H9 (cell line): Measurements from ENCODE around the gene ATXN7. TPM values are rescaled to one million over a fixed set of nuclear protein-coding genes. Genes with fewer than 3 reads are reported as not detected.
A peak's percentile ranks its signal among the peaks of the same experiment; 100 is the strongest.

ENCODE experiments used
- DNase-seq: peaks from one replicate; pipeline ENCODE4 v3.0.0-alpha.2; 2017
- H2AFZ ChIP-seq: one replicate; pipeline ENCODE4 v1.6.1; 2013; ENCODE audit warnings: mild to moderate bottlenecking, low read length, control low read depth, moderate library complexity
- H2AK5ac ChIP-seq: 2 replicates; pipeline ENCODE4 v1.6.1; 2013; ENCODE audit warnings: low read length, control low read depth, mixed read lengths; ENCODE audit not compliant: insufficient read length
- H2BK120ac ChIP-seq: one replicate; pipeline ENCODE4 v1.6.1; 2013; ENCODE audit warnings: low read depth, mild to moderate bottlenecking, low read length, control low read depth, inconsistent platforms; ENCODE audit not compliant: poor library complexity, severe bottlenecking
- H2BK12ac ChIP-seq: 2 replicates; pipeline ENCODE4 v1.6.1; 2013; ENCODE audit warnings: low read length, control low read depth, mixed read lengths, low read depth; ENCODE audit not compliant: insufficient read length
- H2BK15ac ChIP-seq: 2 replicates; pipeline ENCODE4 v1.6.1; 2013; ENCODE audit warnings: low read depth, low read length, control low read depth
- H2BK20ac ChIP-seq: one replicate; pipeline ENCODE4 v1.6.1; 2013; ENCODE audit warnings: low read depth, mild to moderate bottlenecking, low read length, control low read depth, inconsistent platforms; ENCODE audit not compliant: poor library complexity, severe bottlenecking
- H2BK5ac ChIP-seq: 2 replicates; pipeline ENCODE4 v1.6.1; 2013; ENCODE audit warnings: low read length, control low read depth, mixed read lengths; ENCODE audit not compliant: insufficient read length
- H3K14ac ChIP-seq: 2 replicates; pipeline ENCODE4 v1.6.1; 2013; ENCODE audit warnings: low read length, control low read depth; ENCODE audit not compliant: insufficient read depth
- H3K18ac ChIP-seq: 2 replicates; pipeline ENCODE4 v1.6.1; 2013; ENCODE audit warnings: low read depth, mild to moderate bottlenecking, mixed read lengths, low read length, control low read depth; ENCODE audit not compliant: insufficient read length
- H3K23ac ChIP-seq: 2 replicates; pipeline ENCODE4 v1.6.1; 2013; ENCODE audit warnings: low read length, control low read depth, mixed read lengths, low read depth; ENCODE audit not compliant: insufficient read length
- H3K23me2 ChIP-seq: 2 replicates; pipeline ENCODE4 v1.6.1; 2013; ENCODE audit warnings: low read depth, mild to moderate bottlenecking, mixed read lengths, low read length, control low read depth; ENCODE audit not compliant: insufficient read length, poor library complexity, severe bottlenecking
- H3K27ac ChIP-seq: 2 replicates; pipeline ENCODE4 v1.5.1; 2013; ENCODE audit warnings: low read length, control low read depth, mixed read lengths, low read depth; ENCODE audit not compliant: insufficient read length
- H3K27me3 ChIP-seq: 2 replicates; pipeline ENCODE4 v1.6.1; 2013; ENCODE audit warnings: low read length, control low read depth, inconsistent platforms; ENCODE audit not compliant: insufficient read depth
- H3K4ac ChIP-seq: 2 replicates; pipeline ENCODE4 v1.6.1; 2013; ENCODE audit warnings: low read depth, mild to moderate bottlenecking, control low read depth, inconsistent platforms, low read length, moderate library complexity
- H3K4me1 ChIP-seq: 2 replicates; pipeline ENCODE4 v1.6.1; 2013; ENCODE audit warnings: low read length, control low read depth, inconsistent platforms; ENCODE audit not compliant: insufficient read depth
- H3K4me2 ChIP-seq: 2 replicates; pipeline ENCODE4 v1.6.1; 2013; ENCODE audit warnings: low read length, control low read depth, mixed read lengths; ENCODE audit not compliant: insufficient read length, insufficient read depth
- H3K56ac ChIP-seq: 2 replicates; pipeline ENCODE4 v1.6.1; 2013; ENCODE audit warnings: low read depth, mild to moderate bottlenecking, mixed read lengths, low read length, control low read depth; ENCODE audit not compliant: insufficient read length
- H3K79me1 ChIP-seq: 2 replicates; pipeline ENCODE4 v1.6.1; 2013; ENCODE audit warnings: low read depth, mild to moderate bottlenecking, moderate library complexity, low read length, control low read depth, inconsistent platforms; ENCODE audit not compliant: insufficient read depth, poor library complexity, severe bottlenecking
- H3K79me2 ChIP-seq: 2 replicates; pipeline ENCODE4 v1.6.1; 2013; ENCODE audit warnings: low read length, control low read depth, inconsistent platforms; ENCODE audit not compliant: insufficient read depth
- H3K9ac ChIP-seq: 2 replicates; pipeline ENCODE4 v1.6.1; 2013; ENCODE audit warnings: low read length, control low read depth, mixed read lengths; ENCODE audit not compliant: insufficient read length; ENCODE audit errors: extremely low read depth
- H3K9me3 ChIP-seq: one replicate; pipeline ENCODE4 v1.6.1; 2013; ENCODE audit warnings: low read depth, low read length, inconsistent platforms; ENCODE audit not compliant: control insufficient read depth
- H3T11ph ChIP-seq: one replicate; pipeline ENCODE4 v1.6.1; 2013; ENCODE audit warnings: mild to moderate bottlenecking, low read length, control low read depth, inconsistent platforms
- H4K20me1 ChIP-seq: one replicate; pipeline ENCODE4 v1.6.1; 2013; ENCODE audit not compliant: control insufficient read depth, insufficient read length, insufficient read depth
- H4K5ac ChIP-seq: 2 replicates; pipeline ENCODE4 v1.6.1; 2013; ENCODE audit warnings: low read depth, mild to moderate bottlenecking, mixed read lengths, low read length, control low read depth; ENCODE audit not compliant: insufficient read length
- H4K8ac ChIP-seq: replicated peaks from 2 replicates; pipeline ENCODE4 v1.6.1; 2013; ENCODE audit warnings: low read length, control low read depth, mixed read lengths, low read depth; ENCODE audit not compliant: insufficient read length
- H4K91ac ChIP-seq: 2 replicates; pipeline ENCODE4 v1.6.1; 2013; ENCODE audit warnings: low read depth, mild to moderate bottlenecking, moderate library complexity, mixed read lengths, low read length, control low read depth; ENCODE audit not compliant: insufficient read length
- H3K27ac Mint-ChIP-seq, 3 experiments: 2 replicates in 2 of 3; 3 replicates in 1 of 3; pipeline ENCODE4 v1.8.0; 2020 to 2021; ENCODE audit warnings: mixed read lengths in 3 of 3, mild to moderate bottlenecking in 1 of 3, moderate library complexity in 1 of 3
- H3K27me3 Mint-ChIP-seq: 2 replicates; pipeline ENCODE4 v1.8.0; 2021; ENCODE audit warnings: low read depth, mild to moderate bottlenecking, moderate library complexity, mixed read lengths
- H3K36me3 Mint-ChIP-seq, 3 experiments: 2 replicates in 2 of 3; 3 replicates in 1 of 3; pipeline ENCODE4 v1.8.0; 2020 to 2021; ENCODE audit warnings: low read depth in 3 of 3, mixed read lengths in 3 of 3; ENCODE audit not compliant: insufficient read depth in 1 of 3
- H3K4me1 Mint-ChIP-seq, 2 experiments: 2 replicates each; pipeline ENCODE4 v1.8.0; 2020; ENCODE audit warnings: mixed read lengths in 2 of 2
- H3K4me3 Mint-ChIP-seq, 2 experiments: 2 replicates in 1 of 2; 3 replicates in 1 of 2; pipeline ENCODE4 v1.8.0; 2020 to 2021; ENCODE audit warnings: mild to moderate bottlenecking in 2 of 2, mixed read lengths in 2 of 2, moderate library complexity in 1 of 2
- H3K9me3 Mint-ChIP-seq, 2 experiments: 2 replicates in 1 of 2; 3 replicates in 1 of 2; pipeline ENCODE4 v1.8.0; 2020; ENCODE audit warnings: mild to moderate bottlenecking in 2 of 2, mixed read lengths in 2 of 2, moderate library complexity in 1 of 2
- CTCF ChIP-seq: fragments of 200-600 bp; sonication (generic); conservative IDR thresholded peaks from 3 replicates; pipeline ENCODE4 v1.8.0; 2021; ENCODE audit warnings: antibody characterized with exemption, mild to moderate bottlenecking
- WGBS: extraction: QIAGEN DNeasy Blood & Tissue Kit; methylation state at CpG from one replicate; pipeline ENCODE4 v1.1.7; 2013; ENCODE audit warnings: missing lambda C conversion rate, low lambda C conversion rate, mixed read lengths; ENCODE audit not compliant: insufficient read length; ENCODE audit errors: extremely low coverage; 5-methylcytosine and 5-hydroxymethylcytosine counted together
- total RNA-seq: library from RNA; stranded (reverse); gene quantifications from 2 replicates; pipeline ENCODE4 v1.2.1, GENCODE V29; 2021

Gene ATXN7
- total RNA-seq, 1 experiment from 2014 or later: 21.5 TPM

GRCh38 chr3:63973406-63973805, 109.7 kb downstream of the ATXN7 start:
- DNase-seq: no peak
- Mint-ChIP-seq H3K27ac (peak overlapping the region in 1 of 3 experiments; percentile 81; a peak in 2 of 7 replicates), H3K4me3 (no peak overlapping the region), H3K27me3 (no peaks in the 10 kb centered on the region), H3K4me1 (peaks cover 45 to 56% of the 10 kb centered on the region in 2 experiments), H3K9me3 (no peaks in the 10 kb centered on the region), H3K36me3 (peaks cover 0 to 2% (median 0%) of the 10 kb centered on the region in 3 experiments; a peak in 1 of 7 replicates)
- H2BK15ac ChIP-seq: no peak overlapping the region
- no peak overlapping the region for H2BK120ac ChIP-seq
- H3K4me1 ChIP-seq: peaks cover 9% of the 10 kb centered on the region
- H3K4me2 ChIP-seq: no peak overlapping the region
- no peaks in the 10 kb centered on the region for H3K23me2 ChIP-seq
- H3K4ac ChIP-seq: no peak overlapping the region
- H4K8ac ChIP-seq: no peak overlapping the region
- no peak overlapping the region for H2AFZ ChIP-seq
- H2BK5ac ChIP-seq: no peak overlapping the region
- no peak overlapping the region for H3K56ac ChIP-seq
- H2BK12ac ChIP-seq: no peak overlapping the region
- H3K18ac ChIP-seq: no peak overlapping the region
- no CpG with 5 or more reads among the region's 8 CpGs for WGBS
- H2BK20ac ChIP-seq: no peak overlapping the region
- no peak for TF ChIP-seq CTCF
- H3K27ac ChIP-seq: no peak overlapping the region
- H3K9me3 ChIP-seq: no peaks in the 10 kb centered on the region
- no peak overlapping the region for H4K5ac ChIP-seq
- H3K23ac ChIP-seq: no peak overlapping the region
- H3T11ph ChIP-seq: no peak overlapping the region
- H3K27me3 ChIP-seq: no peaks in the 10 kb centered on the region
- H3K79me1 ChIP-seq: peaks cover 2% of the 10 kb centered on the region
- 0 out of 2 replicates have a peak overlapping the region, but pooled peaks have one; percentile 24 for H3K14ac ChIP-seq
- H3K79me2 ChIP-seq: no peaks in the 10 kb centered on the region
- no peaks in the 10 kb centered on the region for H4K20me1 ChIP-seq
- H3K9ac ChIP-seq: no peak overlapping the region
- no peak overlapping the region for H4K91ac ChIP-seq
- H2AK5ac ChIP-seq: no peak overlapping the region
